Measurements from ENCODE around the gene C1QTNF6. TPM values are rescaled to one million over a fixed set of nuclear protein-coding genes. Genes with fewer than 3 reads are reported as not detected.

The C1QTNF6 gene
- total RNA-seq, 1 experiment from 2014 or later: 25.0 TPM

GRCh38 chr22:37208401-37209139, 20.5 kb upstream of the C1QTNF6 start:
- H3K27ac ChIP-seq (ENCODE audit: low read length): no peak overlapping the region
- CTCF ChIA-PET: no interaction called here
- POLR2A ChIA-PET: interaction anchor here (0.7 kb wide), 1 partner anchor 636 kb away, joined by 3 read pairs; no protein-coding TSS in a partner anchor
- H3K9me3 ChIP-seq (ENCODE audit: control insufficient read depth, insufficient read depth, low read depth, low read length): no peaks in the 10 kb centered on the region
- no peak for TF ChIP-seq REST (IDR thresholded peaks at IDR 0.05; ENCODE audit: insufficient read depth in 1 of 2, low read depth in 2 of 2, low read length in 1 of 2)
- TF ChIP-seq CTCF (IDR thresholded peaks at IDR 0.05): no peak
- TF ChIP-seq POLR2AphosphoS5 (IDR thresholded peaks at IDR 0.05; ENCODE audit: low read depth, low read length): no peak
- no peak for TF ChIP-seq TCF7L2 (IDR thresholded peaks at IDR 0.05; ENCODE audit: low read depth, low read length)
- TF ChIP-seq SIN3A (IDR thresholded peaks at IDR 0.05; ENCODE audit: borderline replicate concordance, insufficient read depth, low read depth, low read length): no peak
- H3K4me3 ChIP-seq (ENCODE audit: low read depth in 2 of 2, low read length in 2 of 2): no peak overlapping the region
- intact Hi-C loops (cut with micrococcal nuclease; ENCODE audit: unreplicated experiment) (no loop called here), in situ Hi-C loops (cut with HindIII; ENCODE audit: low pct_unique_long_range_greater_than_20kb, low sequenced_read_pairs) (no loop called here)
- H3K27me3 ChIP-seq (ENCODE audit: control insufficient read depth, insufficient read depth, low read length): no peaks in the 10 kb centered on the region
- no TSS peak for BruUV-seq (replicated peaks)
- H3K4me1 ChIP-seq (ENCODE audit: control insufficient read depth, insufficient read depth, low read length): no peaks in the 10 kb centered on the region
- DNase-seq (ENCODE audit: low read depth, low spot score) (no peak), ATAC-seq (no peak)
- H3K36me3 ChIP-seq (ENCODE audit: control insufficient read depth, insufficient read depth, low read length): no peaks in the 10 kb centered on the region

- no peak for DNase-seq (ENCODE audit: low read depth, low spot score)
- Histone ChIP-seq H3K27me3 (ENCODE audit: control insufficient read depth, insufficient read depth, low read length) (no peaks in the 10 kb centered on the region), H3K9me3 (ENCODE audit: control insufficient read depth, insufficient read depth, low read depth, low read length) (no peaks in the 10 kb centered on the region), H3K4me1 (ENCODE audit: control insufficient read depth, insufficient read depth, low read length) (no peaks in the 10 kb centered on the region), H3K36me3 (ENCODE audit: control insufficient read depth, insufficient read depth, low read length) (no peaks in the 10 kb centered on the region), H3K4me3 (ENCODE audit: low read depth in 2 of 2, low read length in 2 of 2) (no peak overlapping the region), H3K27ac (ENCODE audit: low read length) (no peak overlapping the region)
- TF ChIP-seq REST (IDR thresholded peaks at IDR 0.05; ENCODE audit: insufficient read depth in 1 of 2, low read depth in 2 of 2, low read length in 1 of 2) (no peak), TCF7L2 (IDR thresholded peaks at IDR 0.05; ENCODE audit: low read depth, low read length) (no peak), SIN3A (IDR thresholded peaks at IDR 0.05; ENCODE audit: borderline replicate concordance, insufficient read depth, low read depth, low read length) (no peak), POLR2AphosphoS5 (IDR thresholded peaks at IDR 0.05; ENCODE audit: low read depth, low read length) (no peak), CTCF (IDR thresholded peaks at IDR 0.05) (no peak)
- POLR2A ChIA-PET: no interaction called here
- no peak for ATAC-seq
- intact Hi-C loops (cut with micrococcal nuclease; ENCODE audit: unreplicated experiment): no loop called here
- CTCF ChIA-PET: no interaction called here
- in situ Hi-C loops (cut with HindIII; ENCODE audit: low pct_unique_long_range_greater_than_20kb, low sequenced_read_pairs): no loop called here
- BruUV-seq (replicated peaks): no TSS peak
Measured at GRCh38 chr22:37207981-37208380, 19.9 kb upstream of the C1QTNF6 start.

Data from Panc1 (cell line).